ENCODE data around the gene ARL8A. TPM values are rescaled to one million over a fixed set of nuclear protein-coding genes. Genes with fewer than 3 reads are reported as not detected.

The ARL8A gene
- total RNA-seq, 2 donors from 2014 or later, result 36.3 to 41.0 TPM

DNA sequence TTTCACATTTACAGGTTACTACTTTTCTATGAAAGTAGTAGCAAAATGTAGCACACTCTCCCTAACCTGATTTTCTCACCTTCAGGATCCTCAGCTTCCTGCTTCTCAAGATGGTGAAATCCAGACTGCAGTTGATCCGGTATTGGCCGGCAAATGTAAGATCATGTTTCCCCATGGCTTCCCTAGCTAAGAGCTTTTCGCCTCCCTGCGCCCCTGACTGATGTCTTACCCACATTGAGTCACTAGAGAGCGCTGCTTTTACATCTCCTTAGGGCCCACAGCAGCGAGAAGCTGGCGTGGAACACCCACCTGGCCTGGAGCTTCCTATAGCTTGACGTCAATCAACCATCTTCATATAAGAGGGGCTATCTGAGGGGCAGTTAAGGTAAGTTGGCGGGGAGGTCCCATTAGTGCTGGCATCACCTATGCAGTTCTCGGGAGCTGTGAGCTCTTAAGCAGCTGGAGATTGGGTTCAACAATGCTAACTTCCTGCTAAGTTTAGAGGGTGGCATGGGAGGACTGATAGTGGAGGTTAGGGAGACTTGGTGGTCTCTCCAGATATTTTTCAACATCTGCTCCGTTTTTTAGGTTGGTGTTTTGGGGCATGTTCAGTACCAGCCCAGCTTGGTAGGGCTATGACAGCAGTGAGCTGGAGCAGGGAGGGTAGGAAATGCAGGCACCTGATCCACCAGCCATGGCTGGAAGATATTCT is 10.4 kb upstream of the ARL8A start:
- Histone ChIP-seq H3K9me3 (no peaks in the 10 kb centered on the region), H3K4me3 (no peak overlapping the region), H3K36me3 (no peaks in the 10 kb centered on the region), H3K27me3 (replicated peaks; ENCODE audit: insufficient read depth) (no peaks in the 10 kb centered on the region), H3K27ac (no peak overlapping the region), H3K4me1 (ENCODE audit: control insufficient read depth in 1 of 2, low read depth in 2 of 2) (peaks cover 3 to 7% of the 10 kb centered on the region in 2 donors)
- DNase-seq (ENCODE audit: low spot score) (no peak), ATAC-seq (ENCODE audit: insufficient number of reproducible peaks, low FRiP score, low read depth) (no peak)
- TF ChIP-seq, protein P1, sequence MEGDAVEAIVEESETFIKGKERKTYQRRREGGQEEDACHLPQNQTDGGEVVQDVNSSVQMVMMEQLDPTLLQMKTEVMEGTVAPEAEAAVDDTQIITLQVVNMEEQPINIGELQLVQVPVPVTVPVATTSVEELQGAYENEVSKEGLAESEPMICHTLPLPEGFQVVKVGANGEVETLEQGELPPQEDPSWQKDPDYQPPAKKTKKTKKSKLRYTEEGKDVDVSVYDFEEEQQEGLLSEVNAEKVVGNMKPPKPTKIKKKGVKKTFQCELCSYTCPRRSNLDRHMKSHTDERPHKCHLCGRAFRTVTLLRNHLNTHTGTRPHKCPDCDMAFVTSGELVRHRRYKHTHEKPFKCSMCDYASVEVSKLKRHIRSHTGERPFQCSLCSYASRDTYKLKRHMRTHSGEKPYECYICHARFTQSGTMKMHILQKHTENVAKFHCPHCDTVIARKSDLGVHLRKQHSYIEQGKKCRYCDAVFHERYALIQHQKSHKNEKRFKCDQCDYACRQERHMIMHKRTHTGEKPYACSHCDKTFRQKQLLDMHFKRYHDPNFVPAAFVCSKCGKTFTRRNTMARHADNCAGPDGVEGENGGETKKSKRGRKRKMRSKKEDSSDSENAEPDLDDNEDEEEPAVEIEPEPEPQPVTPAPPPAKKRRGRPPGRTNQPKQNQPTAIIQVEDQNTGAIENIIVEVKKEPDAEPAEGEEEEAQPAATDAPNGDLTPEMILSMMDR (IDR thresholded peaks at IDR 0.05), result peak; percentile 21

DNA sequence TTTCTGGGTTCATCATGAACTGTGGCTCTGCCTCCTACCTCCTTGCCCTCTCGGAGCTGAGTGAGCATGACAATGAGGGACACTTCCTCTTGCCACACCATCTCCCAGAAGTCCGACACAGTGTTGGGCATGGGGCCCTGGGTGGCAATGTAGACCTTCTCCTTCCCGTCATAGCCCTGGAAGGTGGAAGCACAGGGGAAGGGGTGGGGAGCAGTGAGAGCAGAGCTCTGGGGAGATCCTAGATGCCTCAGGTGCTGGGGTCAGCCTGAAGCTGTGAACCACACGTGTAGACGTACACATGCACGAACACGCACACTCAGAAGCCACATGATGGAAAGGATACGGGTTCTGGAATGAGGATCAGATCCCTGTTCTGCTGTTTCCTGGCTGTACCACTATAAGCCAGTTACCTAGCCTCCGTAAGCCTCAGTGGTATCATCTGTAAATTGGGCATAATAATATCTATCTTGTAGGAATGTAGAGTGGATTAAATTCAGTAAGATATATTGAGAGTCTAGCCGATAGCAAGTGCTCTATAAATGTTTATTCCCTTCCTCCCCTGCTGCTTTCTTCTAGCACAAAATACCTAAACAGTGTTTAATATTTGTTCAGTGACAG is 9.7 kb upstream of the ARL8A start:
- Histone ChIP-seq H3K4me3 (no peak overlapping the region), H3K36me3 (no peaks in the 10 kb centered on the region), H3K9me3 (no peaks in the 10 kb centered on the region), H3K4me1 (ENCODE audit: control insufficient read depth in 1 of 2, low read depth in 2 of 2) (peaks cover 3 to 7% of the 10 kb centered on the region in 2 donors), H3K27me3 (replicated peaks; ENCODE audit: insufficient read depth) (no peaks in the 10 kb centered on the region), H3K27ac (no peak overlapping the region)
- DNase-seq (ENCODE audit: low spot score), result no peak
- no peak for ATAC-seq (ENCODE audit: insufficient number of reproducible peaks, low FRiP score, low read depth)
- TF ChIP-seq, protein P1 (IDR thresholded peaks at IDR 0.05), result no peak

DNA sequence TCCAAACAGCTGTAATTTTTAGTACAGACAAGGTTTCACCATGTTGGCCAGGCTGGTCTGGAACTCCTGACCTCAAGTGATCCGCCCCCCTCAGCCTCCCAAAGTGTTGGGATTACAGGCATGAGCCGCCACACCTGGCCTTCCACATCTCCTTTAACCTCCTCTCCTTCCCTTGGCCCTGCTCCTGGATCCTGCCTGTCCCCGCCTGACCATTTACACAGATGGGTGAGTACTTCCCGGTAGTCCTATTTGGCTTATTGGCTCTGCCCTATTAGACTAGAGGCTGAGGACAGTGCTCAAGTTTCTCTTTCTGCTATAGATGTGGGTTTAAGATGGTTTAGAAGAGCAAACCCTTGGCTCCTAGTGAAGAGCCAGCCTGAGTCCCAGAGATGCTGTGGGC is 8.7 kb upstream of the ARL8A start:
- Histone ChIP-seq H3K27ac (no peak overlapping the region), H3K36me3 (no peaks in the 10 kb centered on the region), H3K4me3 (no peak overlapping the region), H3K4me1 (ENCODE audit: control insufficient read depth in 1 of 2, low read depth in 2 of 2) (peaks cover 3 to 7% of the 10 kb centered on the region in 2 donors), H3K27me3 (replicated peaks; ENCODE audit: insufficient read depth) (no peaks in the 10 kb centered on the region), H3K9me3 (no peaks in the 10 kb centered on the region)
- TF ChIP-seq, protein P1 (IDR thresholded peaks at IDR 0.05), result no peak
- DNase-seq (ENCODE audit: low spot score) (no peak), ATAC-seq (ENCODE audit: insufficient number of reproducible peaks, low FRiP score, low read depth) (no peak)

DNA sequence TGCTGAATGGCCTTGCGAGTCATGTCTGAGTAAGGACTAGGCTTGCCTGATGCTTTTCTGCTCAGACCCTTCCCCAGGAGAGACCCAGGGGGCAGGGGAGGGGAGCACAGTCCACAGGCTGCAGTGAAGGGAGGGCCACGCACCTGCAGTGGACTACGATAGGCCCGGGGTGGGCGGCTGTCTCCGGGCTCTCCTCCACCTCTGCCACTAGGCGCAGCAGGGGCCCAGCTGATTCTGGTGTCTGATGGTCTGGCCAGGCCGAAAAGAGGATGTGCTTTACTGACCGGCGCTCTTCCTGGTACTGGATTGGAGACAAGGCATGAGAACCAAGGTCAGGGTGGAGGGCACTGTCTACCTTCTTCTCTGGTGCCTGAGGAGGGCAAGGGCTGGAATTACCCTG is 7.9 kb upstream of the ARL8A start:
- H3K27ac ChIP-seq, result no peak overlapping the region
- peaks cover 3 to 7% of the 10 kb centered on the region in 2 donors for H3K4me1 ChIP-seq (ENCODE audit: control insufficient read depth in 1 of 2, low read depth in 2 of 2)
- H3K4me3 ChIP-seq, result no peak overlapping the region
- no peak for ATAC-seq (ENCODE audit: insufficient number of reproducible peaks, low FRiP score, low read depth)
- no peaks in the 10 kb centered on the region for H3K36me3 ChIP-seq
- no peak for DNase-seq (ENCODE audit: low spot score)
- no peaks in the 10 kb centered on the region for H3K9me3 ChIP-seq
- no peaks in the 10 kb centered on the region for H3K27me3 ChIP-seq (replicated peaks; ENCODE audit: insufficient read depth)
- TF ChIP-seq, protein P1 (IDR thresholded peaks at IDR 0.05), result no peak

DNA sequence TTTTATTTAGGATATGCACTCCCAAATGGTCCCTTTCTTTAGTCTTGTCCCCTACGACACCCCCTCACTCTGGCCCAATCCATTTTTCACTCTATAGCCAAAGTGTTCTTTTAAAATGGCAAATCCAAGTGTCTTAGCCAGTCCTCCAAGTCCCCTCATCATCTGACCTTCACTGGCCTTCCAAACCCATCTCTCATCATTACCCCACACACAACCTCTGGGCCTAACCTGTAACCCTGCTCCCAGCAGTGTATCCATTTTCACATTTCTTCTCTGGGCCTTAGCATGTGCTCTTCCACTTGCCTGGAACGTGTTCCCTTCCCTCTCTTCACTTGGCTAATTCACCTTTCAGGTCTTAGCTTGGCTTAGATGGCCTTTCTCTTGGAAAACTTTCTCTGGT is 6.5 kb upstream of the ARL8A start:
- Histone ChIP-seq H3K9me3 (no peaks in the 10 kb centered on the region), H3K36me3 (no peaks in the 10 kb centered on the region), H3K4me1 (ENCODE audit: control insufficient read depth in 1 of 2, low read depth in 2 of 2) (peaks cover 3 to 7% of the 10 kb centered on the region in 2 donors), H3K27ac (no peak overlapping the region), H3K4me3 (no peak overlapping the region), H3K27me3 (replicated peaks; ENCODE audit: insufficient read depth) (no peaks in the 10 kb centered on the region)
- ATAC-seq (ENCODE audit: insufficient number of reproducible peaks, low FRiP score, low read depth) (no peak), DNase-seq (ENCODE audit: low spot score) (no peak)
- TF ChIP-seq, protein P1 (IDR thresholded peaks at IDR 0.05), result no peak
